ENCODE measurements around the gene GGT7. TPM values are rescaled to one million over a fixed set of nuclear protein-coding genes. Genes with fewer than 3 reads are reported as not detected.
A peak's percentile ranks its signal among the peaks of the same experiment; 100 is the strongest.

Gene GGT7
- total RNA-seq, 1 experiment from 2014 or later: 1.5 TPM

- Histone ChIP-seq H3K4me1 (ENCODE audit: insufficient read depth, low read length) (no peaks in the 10 kb centered on the region), H3K79me2 (ENCODE audit: low read length) (no peaks in the 10 kb centered on the region), H3K9ac (ENCODE audit: low read length) (no peak overlapping the region), H2AFZ (ENCODE audit: low read length) (no peak overlapping the region), H3K4me2 (ENCODE audit: low read length) (no peak overlapping the region), H3K4me3 (ENCODE audit: low read length) (no peak overlapping the region), H3K36me3 (ENCODE audit: low read depth, low read length) (no peaks in the 10 kb centered on the region), H3K27ac (ENCODE audit: low read length) (no peak overlapping the region), H3K9me2 (replicated peaks; ENCODE audit: low read length) (no peaks in the 10 kb centered on the region), H4K20me1 (ENCODE audit: low read length) (no peaks in the 10 kb centered on the region), H3K27me3 (ENCODE audit: low read length) (peaks cover 13% of the 10 kb centered on the region; the same call in 1 of the 2 replicates), H3K9me3 (ENCODE audit: low read length) (no peaks in the 10 kb centered on the region), H3F3A (ENCODE audit: low read length, unreplicated experiment) (no peaks in the 10 kb centered on the region)
- POLR2A ChIA-PET (ENCODE audit: unreplicated experiment): no interaction called here
- intact Hi-C loops (cut with micrococcal nuclease): loop anchor here (5.0 to 10.0 kb wide), 2 partner anchors 375 to 433 kb away; no protein-coding TSS in a partner anchor
- no TSS peak for BruUV-seq (replicated peaks)
- CTCF ChIA-PET: no interaction called here
- TF ChIP-seq EZH2 (IDR thresholded peaks at IDR 0.05; ENCODE audit: low read length, unreplicated experiment): no peak
- TF ChIP-seq EZH2phosphoT487 (IDR thresholded peaks at IDR 0.05; ENCODE audit: borderline replicate concordance, low read length): no peak
- no peak for TF ChIP-seq CTCF (conservative IDR thresholded peaks at IDR 0.05; ENCODE audit: low read depth, low read length)
- no peak for ATAC-seq
- no peak for DNase-seq
Observed at GRCh38 chr20:34831936-34832335, 40.7 kb downstream of the GGT7 start.

GRCh38 chr20:34829191-34829590 is 43.5 kb downstream of the GGT7 start:
- H3K9me2 ChIP-seq (replicated peaks; ENCODE audit: low read length): no peaks in the 10 kb centered on the region
- no peaks in the 10 kb centered on the region for H3K9me3 ChIP-seq (ENCODE audit: low read length)
- ATAC-seq (no peak), DNase-seq (no peak)
- H3K4me1 ChIP-seq (ENCODE audit: insufficient read depth, low read length): peaks cover 7% of the 10 kb centered on the region
- H3K36me3 ChIP-seq (ENCODE audit: low read depth, low read length): no peaks in the 10 kb centered on the region
- H3K27ac ChIP-seq (ENCODE audit: low read length): no peak overlapping the region
- ChIA-PET CTCF (no interaction called here), POLR2A (ENCODE audit: unreplicated experiment) (no interaction called here)
- no peak overlapping the region for H3K9ac ChIP-seq (ENCODE audit: low read length)
- no peak overlapping the region for H2AFZ ChIP-seq (ENCODE audit: low read length)
- no TSS peak for BruUV-seq (replicated peaks)
- no peak overlapping the region for H3K4me3 ChIP-seq (ENCODE audit: low read length)
- H3K27me3 ChIP-seq (ENCODE audit: low read length): peaks cover 13% of the 10 kb centered on the region; the same call in 1 of the 2 replicates
- peaks cover 9% of the 10 kb centered on the region for H3K79me2 ChIP-seq (ENCODE audit: low read length)
- H4K20me1 ChIP-seq (ENCODE audit: low read length): peaks cover 1% of the 10 kb centered on the region
- no peaks in the 10 kb centered on the region for H3F3A ChIP-seq (ENCODE audit: low read length, unreplicated experiment)
- TF ChIP-seq EZH2 (IDR thresholded peaks at IDR 0.05; ENCODE audit: low read length, unreplicated experiment): no peak
- TF ChIP-seq EZH2phosphoT487 (IDR thresholded peaks at IDR 0.05; ENCODE audit: borderline replicate concordance, low read length): no peak
- 0 out of 2 replicates have a peak, but pooled peaks have one; percentile 11 for TF ChIP-seq CTCF (conservative IDR thresholded peaks at IDR 0.05; ENCODE audit: low read depth, low read length)
- intact Hi-C loops (cut with micrococcal nuclease): no loop called here
- H3K4me2 ChIP-seq (ENCODE audit: low read length): no peak overlapping the region

- H3K4me2 ChIP-seq (ENCODE audit: low read length): peak within 1 kb of the TSS; percentile 99
- H3K36me3 ChIP-seq (ENCODE audit: low read depth, low read length): no peaks in the 10 kb centered on the region
- peak within 1 kb of the TSS; percentile 89 for H3K9ac ChIP-seq (ENCODE audit: low read length)
- TF ChIP-seq CTCF (conservative IDR thresholded peaks at IDR 0.05; ENCODE audit: low read depth, low read length) (no peak), EZH2 (IDR thresholded peaks at IDR 0.05; ENCODE audit: low read length, unreplicated experiment) (no peak), EZH2phosphoT487 (IDR thresholded peaks at IDR 0.05; ENCODE audit: borderline replicate concordance, low read length) (no peak)
- intact Hi-C loops (cut with micrococcal nuclease): no loop called here
- peak within 1 kb of the TSS; percentile 94 for H3K4me3 ChIP-seq (ENCODE audit: low read length)
- H3K9me3 ChIP-seq (ENCODE audit: low read length): no peaks in the 10 kb centered on the region
- H3K4me1 ChIP-seq (ENCODE audit: insufficient read depth, low read length): peaks cover 15% of the 10 kb centered on the region
- H2AFZ ChIP-seq (ENCODE audit: low read length): peak within 1 kb of the TSS; percentile 94
- peaks cover 22% of the 10 kb centered on the region for H4K20me1 ChIP-seq (ENCODE audit: low read length)
- H3F3A ChIP-seq (ENCODE audit: low read length, unreplicated experiment): no peaks in the 10 kb centered on the region
- no peaks in the 10 kb centered on the region for H3K9me2 ChIP-seq (replicated peaks; ENCODE audit: low read length)
- ATAC-seq (peak; percentile 66), DNase-seq (peak; percentile 77)
- CTCF ChIA-PET: interaction anchor here (1.0 kb wide), 1 partner anchor 246 kb away, joined by 3 read pairs; no protein-coding TSS in a partner anchor
- BruUV-seq (replicated peaks): TSS peak; percentile 86
- POLR2A ChIA-PET (ENCODE audit: unreplicated experiment): interaction anchor here (0.5 to 0.6 kb wide), 3 partner anchors 35 to 634 kb away, joined by 4 to 7 read pairs (median 4); partner anchors contain the start of gene PIGU
- no peaks in the 10 kb centered on the region for H3K27me3 ChIP-seq (ENCODE audit: low read length)
- peak within 1 kb of the TSS; percentile 39 for H3K27ac ChIP-seq (ENCODE audit: low read length)
- peaks cover 43% of the 10 kb centered on the region for H3K79me2 ChIP-seq (ENCODE audit: low read length)
Observed at GRCh38 chr20:34825530-34826362, 46.9 kb downstream of the GGT7 start, which contains the start of gene NCOA6. NCOA6 (minus strand) TSS chr20:34825651; CDS start chr20:34782355, 43,296 bp downstream.

Measured in PC-3 (cell line).